ENCODE results near the gene SETBP1. TPM values are rescaled to one million over a fixed set of nuclear protein-coding genes. Genes with fewer than 3 reads are reported as not detected.

The SETBP1 gene
- total RNA-seq, 2 donors from 2014 or later, result 17.3 to 20.1 TPM

GRCh38 chr18:44904768-44905167, 224.1 kb downstream of the SETBP1 start:
- peaks cover 3% of the 10 kb centered on the region for H3K36me3 Mint-ChIP-seq (ENCODE audit: low read depth)
- Histone ChIP-seq H3K27me3 (ENCODE audit: control insufficient read depth, insufficient read depth, low read length, poor library complexity, severe bottlenecking) (no peaks in the 10 kb centered on the region), H3K9ac (ENCODE audit: extremely low read depth, low read length, poor library complexity, severe bottlenecking) (no peak overlapping the region), H3K27ac (ENCODE audit: low read depth, low read length) (no peak overlapping the region), H3K36me3 (ENCODE audit: control insufficient read depth, insufficient read depth, low read length) (no peaks in the 10 kb centered on the region), H3K4me3 (ENCODE audit: low read length) (no peak overlapping the region), H3K4me1 (ENCODE audit: control insufficient read depth, insufficient read depth, low read length) (peaks cover 3% of the 10 kb centered on the region), H3K9me3 (ENCODE audit: control insufficient read depth, low read length) (peaks cover 17% of the 10 kb centered on the region)
- no peak overlapping the region for H3K4me3 Mint-ChIP-seq
- WGBS, 2 experiments (ENCODE audit: insufficient coverage in 1 of 2, insufficient read length in 1 of 2), result 98 to 100% methylated on average over 2 of the region's 2 CpGs
- TF ChIP-seq CTCF (conservative IDR thresholded peaks at IDR 0.05), result no peak
- no peak overlapping the region for H3K27ac Mint-ChIP-seq
- H3K27me3 Mint-ChIP-seq (ENCODE audit: insufficient read depth), result no peaks in the 10 kb centered on the region
- peaks cover 18% of the 10 kb centered on the region for H3K4me1 Mint-ChIP-seq
- H3K9me3 Mint-ChIP-seq, result no peaks in the 10 kb centered on the region
- no peak for DNase-seq

GRCh38 chr18:44909191-44909719, 228.6 kb downstream of the SETBP1 start:
- no peak for TF ChIP-seq CTCF (conservative IDR thresholded peaks at IDR 0.05)
- H3K9me3 ChIP-seq (ENCODE audit: control insufficient read depth, low read length), result peaks cover 13% of the 10 kb centered on the region
- peaks cover 3% of the 10 kb centered on the region for H3K36me3 Mint-ChIP-seq (ENCODE audit: low read depth)

GRCh38 chr18:44911260-44911659, 230.6 kb downstream of the SETBP1 start:
- H3K4me1 ChIP-seq (ENCODE audit: control insufficient read depth, insufficient read depth, low read length), result no peaks in the 10 kb centered on the region
- H3K9me3 ChIP-seq (ENCODE audit: control insufficient read depth, low read length), result peaks cover 5% of the 10 kb centered on the region
- no peak for TF ChIP-seq CTCF (conservative IDR thresholded peaks at IDR 0.05)
- DNase-seq, result no peak
- no peaks in the 10 kb centered on the region for H3K36me3 Mint-ChIP-seq (ENCODE audit: low read depth)
- H3K27me3 Mint-ChIP-seq (ENCODE audit: insufficient read depth), result no peaks in the 10 kb centered on the region
- no peaks in the 10 kb centered on the region for H3K27me3 ChIP-seq (ENCODE audit: control insufficient read depth, insufficient read depth, low read length, poor library complexity, severe bottlenecking)
- H3K36me3 ChIP-seq (ENCODE audit: control insufficient read depth, insufficient read depth, low read length), result no peaks in the 10 kb centered on the region
- H3K9ac ChIP-seq (ENCODE audit: extremely low read depth, low read length, poor library complexity, severe bottlenecking), result no peak overlapping the region
- no peak overlapping the region for H3K27ac Mint-ChIP-seq
- H3K4me3 Mint-ChIP-seq, result no peak overlapping the region
- no peak overlapping the region for H3K4me3 ChIP-seq (ENCODE audit: low read length)
- peaks cover under 1% of the 10 kb centered on the region for H3K4me1 Mint-ChIP-seq
- no peak overlapping the region for H3K27ac ChIP-seq (ENCODE audit: low read depth, low read length)
- 95 to 100% methylated on average over 2 to 4 of the region's 4 CpGs for WGBS, 2 experiments (ENCODE audit: insufficient coverage in 1 of 2, insufficient read length in 1 of 2)
- no peaks in the 10 kb centered on the region for H3K9me3 Mint-ChIP-seq

More at GRCh38 chr18:44909191-44909719, 228.6 kb downstream of the SETBP1 start:
- H3K9ac ChIP-seq (ENCODE audit: extremely low read depth, low read length, poor library complexity, severe bottlenecking), result no peak overlapping the region
- no peak for DNase-seq
- 94 to 96% methylated on average over 4 to 5 of the region's 5 CpGs for WGBS, 2 experiments (ENCODE audit: insufficient coverage in 1 of 2, insufficient read length in 1 of 2)
- H3K36me3 ChIP-seq (ENCODE audit: control insufficient read depth, insufficient read depth, low read length), result no peaks in the 10 kb centered on the region
- no peaks in the 10 kb centered on the region for H3K27me3 Mint-ChIP-seq (ENCODE audit: insufficient read depth)
- H3K4me3 Mint-ChIP-seq, result no peak overlapping the region
- H3K4me3 ChIP-seq (ENCODE audit: low read length), result no peak overlapping the region
- H3K4me1 ChIP-seq (ENCODE audit: control insufficient read depth, insufficient read depth, low read length), result peaks cover under 1% of the 10 kb centered on the region
- no peak overlapping the region for H3K27ac ChIP-seq (ENCODE audit: low read depth, low read length)
- no peaks in the 10 kb centered on the region for H3K27me3 ChIP-seq (ENCODE audit: control insufficient read depth, insufficient read depth, low read length, poor library complexity, severe bottlenecking)
- H3K27ac Mint-ChIP-seq, result no peak overlapping the region
- peaks cover 14% of the 10 kb centered on the region for H3K4me1 Mint-ChIP-seq
- H3K9me3 Mint-ChIP-seq, result no peaks in the 10 kb centered on the region

Data from endodermal cell (in vitro differentiated cells).